ENCODE measurements around the gene GNPTG. TPM values are rescaled to one million over a fixed set of nuclear protein-coding genes. Genes with fewer than 3 reads are reported as not detected.
A peak's percentile ranks its signal among the peaks of the same experiment; 100 is the strongest.

GNPTG gene
- total RNA-seq, 1 experiment from 2014 or later, result 29.4 TPM

- Histone ChIP-seq H3K14ac (ENCODE audit: insufficient read depth, low read length) (no peak overlapping the region), H4K20me1 (ENCODE audit: control insufficient read depth, insufficient read depth, insufficient read length) (peaks cover 5% of the 10 kb centered on the region), H3K56ac (ENCODE audit: insufficient read length, low read depth, low read length) (no peak overlapping the region), H3K27me3 (ENCODE audit: insufficient read depth, low read length) (no peaks in the 10 kb centered on the region), H3K4ac (ENCODE audit: low read depth, low read length) (no peak overlapping the region), H3K79me1 (ENCODE audit: insufficient read depth, low read depth, low read length, poor library complexity, severe bottlenecking) (peaks cover 9% of the 10 kb centered on the region), H3K23ac (ENCODE audit: insufficient read length, low read depth, low read length) (no peak overlapping the region), H4K5ac (ENCODE audit: insufficient read length, low read depth, low read length) (no peak overlapping the region), H3K23me2 (ENCODE audit: insufficient read length, low read depth, low read length, poor library complexity, severe bottlenecking) (peaks cover 13% of the 10 kb centered on the region), H3T11ph (ENCODE audit: low read length) (no peak overlapping the region), H3K9me3 (ENCODE audit: control insufficient read depth, low read depth, low read length) (no peaks in the 10 kb centered on the region), H2AFZ (ENCODE audit: low read length) (no peak overlapping the region), H3K79me2 (ENCODE audit: insufficient read depth, low read length) (peaks cover 47% of the 10 kb centered on the region), H2BK15ac (ENCODE audit: low read depth, low read length) (no peak overlapping the region), H4K8ac (replicated peaks; ENCODE audit: insufficient read length, low read depth, low read length) (no peak overlapping the region), H3K9ac (ENCODE audit: extremely low read depth, insufficient read length, low read length) (peak overlapping the region; percentile 71), H2BK12ac (ENCODE audit: insufficient read length, low read depth, low read length) (no peak overlapping the region), H3K4me1 (ENCODE audit: insufficient read depth, low read length) (no peaks in the 10 kb centered on the region; the same call in 1 of the 2 replicates), H2BK5ac (ENCODE audit: insufficient read length, low read length) (no peak overlapping the region), H2BK120ac (ENCODE audit: low read depth, low read length, poor library complexity, severe bottlenecking) (no peak overlapping the region), H4K91ac (ENCODE audit: insufficient read length, low read depth, low read length) (no peak overlapping the region), H3K4me2 (ENCODE audit: insufficient read depth, insufficient read length, low read length) (peak overlapping the region; percentile 98), H3K18ac (ENCODE audit: insufficient read length, low read depth, low read length) (no peak overlapping the region), H2AK5ac (ENCODE audit: insufficient read length, low read length) (no peak overlapping the region), H2BK20ac (ENCODE audit: low read depth, low read length, poor library complexity, severe bottlenecking) (no peak overlapping the region), H3K27ac (ENCODE audit: insufficient read length, low read depth, low read length) (no peak overlapping the region)
- no peak for TF ChIP-seq CTCF (conservative IDR thresholded peaks at IDR 0.05)
- peak overlapping the region; percentile 90 to 97 (median 97) for H3K27ac Mint-ChIP-seq
- DNase-seq, result no peak
- H3K9me3 Mint-ChIP-seq, result peaks cover 4 to 6% of the 10 kb centered on the region in 2 experiments
- no CpG with 5 or more reads among the region's 14 CpGs for WGBS (ENCODE audit: extremely low coverage, insufficient read length, low lambda C conversion rate)
- H3K27me3 Mint-ChIP-seq (ENCODE audit: low read depth), result no peaks in the 10 kb centered on the region
- peaks cover 22 to 39% (median 34%) of the 10 kb centered on the region in 3 experiments for H3K36me3 Mint-ChIP-seq (ENCODE audit: insufficient read depth in 1 of 3, low read depth in 3 of 3)
- H3K4me1 Mint-ChIP-seq, result peaks cover 13 to 25% of the 10 kb centered on the region in 2 experiments
- H3K4me3 Mint-ChIP-seq, result peak overlapping the region; percentile 95 to 99
These were observed 40.9 kb upstream of the GNPTG start for GRCh38 chr16:1310832-1311200.
